ENCODE data around the gene MAPK8IP3.

MAPK8IP3 gene

GRCh38 chr16:1816396-1817275 lies 110.6 kb downstream of the MAPK8IP3 start:
- peaks cover 71% of the 10 kb centered on the region for H3K36me3 ChIP-seq (ENCODE audit: insufficient read depth, low read length)
- H3K79me2 ChIP-seq (ENCODE audit: insufficient read depth, low read length) = no peaks in the 10 kb centered on the region
- no peaks in the 10 kb centered on the region for H3K4me1 ChIP-seq (ENCODE audit: insufficient read depth, low read length)
- ATAC-seq (ENCODE audit: insufficient read depth, low read depth) (no peak), DNase-seq (no peak)
- no peak for TF ChIP-seq CTCF (IDR thresholded peaks at IDR 0.05; ENCODE audit: borderline replicate concordance, extremely low read depth, low read length, poor library complexity, severe bottlenecking)
- no peak for TF ChIP-seq EZH2 (IDR thresholded peaks at IDR 0.05; ENCODE audit: borderline replicate concordance, low read depth, low read length, severe bottlenecking)
- H3K9me3 ChIP-seq (ENCODE audit: insufficient read depth, low read length, severe bottlenecking) = no peaks in the 10 kb centered on the region
- peaks cover 3% of the 10 kb centered on the region; the same call in 1 of the 2 replicates for H4K20me1 ChIP-seq (ENCODE audit: insufficient read depth, low read length)
- no peak overlapping the region for H3K27ac ChIP-seq (ENCODE audit: low read length)
- H3K9ac ChIP-seq (ENCODE audit: low read depth, low read length) = no peak overlapping the region
- H3K4me2 ChIP-seq (ENCODE audit: insufficient read depth, low read length) = no peak overlapping the region
- no peak overlapping the region for H3K4me3 ChIP-seq (ENCODE audit: low read depth in 1 of 2, low read length in 2 of 2)
- no peak overlapping the region for H2AFZ ChIP-seq (ENCODE audit: low read depth, low read length)
- H3K27me3 ChIP-seq (ENCODE audit: insufficient read depth, low read length, poor library complexity) = no peaks in the 10 kb centered on the region

- Histone ChIP-seq H2AFZ (ENCODE audit: low read depth, low read length) (no peak overlapping the region), H3K36me3 (ENCODE audit: insufficient read depth, low read length) (peaks cover 77% of the 10 kb centered on the region), H3K4me2 (ENCODE audit: insufficient read depth, low read length) (no peak overlapping the region), H3K4me3 (ENCODE audit: low read depth in 1 of 2, low read length in 2 of 2) (no peak overlapping the region), H3K27me3 (ENCODE audit: insufficient read depth, low read length, poor library complexity) (no peaks in the 10 kb centered on the region), H3K4me1 (ENCODE audit: insufficient read depth, low read length) (no peaks in the 10 kb centered on the region), H3K9ac (ENCODE audit: low read depth, low read length) (no peak overlapping the region), H3K27ac (ENCODE audit: low read length) (no peak overlapping the region), H3K9me3 (ENCODE audit: insufficient read depth, low read length, severe bottlenecking) (no peaks in the 10 kb centered on the region), H4K20me1 (ENCODE audit: insufficient read depth, low read length) (peaks cover 3% of the 10 kb centered on the region), H3K79me2 (ENCODE audit: insufficient read depth, low read length) (0 out of 2 replicates have a peak, but pooled peaks cover 3% of the 10 kb centered on the region)
- DNase-seq = no peak
- TF ChIP-seq CTCF (IDR thresholded peaks at IDR 0.05; ENCODE audit: borderline replicate concordance, extremely low read depth, low read length, poor library complexity, severe bottlenecking) (no peak), EZH2 (IDR thresholded peaks at IDR 0.05; ENCODE audit: borderline replicate concordance, low read depth, low read length, severe bottlenecking) (no peak)
- no peak for ATAC-seq (ENCODE audit: insufficient read depth, low read depth)
These were observed 111.2 kb downstream of the MAPK8IP3 start for GRCh38 chr16:1817276-1817589.

- Histone ChIP-seq H3K4me1 (ENCODE audit: insufficient read depth, low read length) (no peaks in the 10 kb centered on the region), H3K36me3 (ENCODE audit: insufficient read depth, low read length) (peaks cover 82% of the 10 kb centered on the region), H3K4me3 (ENCODE audit: low read depth in 1 of 2, low read length in 2 of 2) (no peak overlapping the region), H3K27ac (ENCODE audit: low read length) (no peak overlapping the region), H3K9me3 (ENCODE audit: insufficient read depth, low read length, severe bottlenecking) (no peaks in the 10 kb centered on the region), H3K9ac (ENCODE audit: low read depth, low read length) (no peak overlapping the region), H3K27me3 (ENCODE audit: insufficient read depth, low read length, poor library complexity) (no peaks in the 10 kb centered on the region), H3K79me2 (ENCODE audit: insufficient read depth, low read length) (peaks cover 7% of the 10 kb centered on the region; the same call in 1 of the 2 replicates), H3K4me2 (ENCODE audit: insufficient read depth, low read length) (no peak overlapping the region), H4K20me1 (ENCODE audit: insufficient read depth, low read length) (peaks cover 3% of the 10 kb centered on the region), H2AFZ (ENCODE audit: low read depth, low read length) (no peak overlapping the region)
- ATAC-seq (ENCODE audit: insufficient read depth, low read depth) = no peak
- no peak for DNase-seq
- TF ChIP-seq EZH2 (IDR thresholded peaks at IDR 0.05; ENCODE audit: borderline replicate concordance, low read depth, low read length, severe bottlenecking) (no peak), CTCF (IDR thresholded peaks at IDR 0.05; ENCODE audit: borderline replicate concordance, extremely low read depth, low read length, poor library complexity, severe bottlenecking) (no peak)
These were observed 111.7 kb downstream of the MAPK8IP3 start for GRCh38 chr16:1817716-1818115.

Data from DND-41 (cell line).